WTC11 (cell line): Measurements from ENCODE around the gene TSPAN5. TPM values are rescaled to one million over a fixed set of nuclear protein-coding genes. Genes with fewer than 3 reads are reported as not detected.

Experiments
- ATAC-seq: fragments of 200-7000 bp; cut with Tn5 transposase; 2 replicates; pipeline ENCODE4 v1.10.0; 2021; ENCODE audit warnings: mild to moderate bottlenecking, moderate library complexity
- CTCF ChIA-PET: fragments of 300-600 bp; sonication (Branson Sonifier 250); formaldehyde crosslinking; loops from one replicate; lab custom pipeline; 2021; ENCODE audit warnings: antibody characterized with exemption; lab: Charles Lee
- POLR2A ChIA-PET: fragments of 350-600 bp; sonication (Branson Sonifier 250); formaldehyde crosslinking; loops from one replicate; lab custom pipeline; 2021; ENCODE audit warnings: antibody characterized with exemption; lab: Charles Lee
- DNase-seq: peaks from one replicate; pipeline ENCODE4 v3.0.0; 2021; ENCODE audit warnings: low spot score
- H3K27ac Mint-ChIP-seq: 2 replicates; pipeline ENCODE4 v1.8.0; 2021; ENCODE audit warnings: mixed read lengths
- H3K27me3 Mint-ChIP-seq: 2 replicates; pipeline ENCODE4 v1.8.0; 2021; ENCODE audit warnings: low read depth, mild to moderate bottlenecking, moderate library complexity, mixed read lengths
- H3K36me3 Mint-ChIP-seq: 2 replicates; pipeline ENCODE4 v1.8.0; 2021; ENCODE audit warnings: mixed read lengths
- H3K4me1 Mint-ChIP-seq: 2 replicates; pipeline ENCODE4 v1.8.0; 2022; ENCODE audit warnings: mixed read lengths
- H3K4me3 Mint-ChIP-seq: 2 replicates; pipeline ENCODE4 v1.8.0; 2021; ENCODE audit warnings: mild to moderate bottlenecking, moderate library complexity, mixed read lengths
- H3K9me3 Mint-ChIP-seq: 2 replicates; pipeline ENCODE4 v1.8.0; 2021; ENCODE audit warnings: mixed read lengths
- ESRRA ChIP-seq: sonication (generic); formaldehyde crosslinking; IDR thresholded peaks from 2 replicates; pipeline ENCODE4 v1.8.1; 2022; ENCODE audit warnings: mild to moderate bottlenecking, missing genetic modification reagents, borderline replicate concordance
- FOXK1 ChIP-seq: sonication (generic); formaldehyde crosslinking; IDR thresholded peaks from 2 replicates; pipeline ENCODE4 v1.8.0; 2022; ENCODE audit warnings: mild to moderate bottlenecking, moderate library complexity, missing genetic modification reagents
- FOXP1 ChIP-seq: sonication (generic); formaldehyde crosslinking; IDR thresholded peaks from 2 replicates; pipeline ENCODE4 v1.8.0; 2022; ENCODE audit warnings: missing genetic modification reagents, mild to moderate bottlenecking, moderate library complexity, borderline replicate concordance
- GABPB1 ChIP-seq: sonication (generic); formaldehyde crosslinking; IDR thresholded peaks from 2 replicates; pipeline ENCODE4 v1.8.1; 2023; ENCODE audit warnings: mild to moderate bottlenecking, missing genetic modification reagents
- GRHL2 ChIP-seq: fragments of 250-450 bp; sonication (Bioruptor Pico); IDR thresholded peaks from 2 replicates; pipeline ENCODE4 v1.8.0; 2022; ENCODE audit warnings: mild to moderate bottlenecking, moderate library complexity; ENCODE audit not compliant: insufficient replicate concordance, severe bottlenecking
- KAT7 ChIP-seq: sonication (generic); formaldehyde crosslinking; IDR thresholded peaks from 2 replicates; pipeline ENCODE4 v1.8.1; 2023; ENCODE audit warnings: missing genetic modification reagents, mild to moderate bottlenecking, borderline replicate concordance
- MYBL2 ChIP-seq: sonication (generic); formaldehyde crosslinking; IDR thresholded peaks from 2 replicates; pipeline ENCODE4 v1.8.1; 2023; ENCODE audit warnings: mild to moderate bottlenecking, moderate library complexity, missing genetic modification reagents
- NFATC4 ChIP-seq: fragments of 250-450 bp; sonication (Bioruptor Pico); IDR thresholded peaks from 2 replicates; pipeline ENCODE4 v1.9.0; 2021; ENCODE audit warnings: mild to moderate bottlenecking
- NR2C2 ChIP-seq: sonication (generic); formaldehyde crosslinking; IDR thresholded peaks from 2 replicates; pipeline ENCODE4 v1.8.0; 2022; ENCODE audit warnings: mild to moderate bottlenecking, missing genetic modification reagents
- NR3C1 ChIP-seq: sonication (generic); formaldehyde crosslinking; conservative IDR thresholded peaks from 2 replicates; pipeline ENCODE4 v1.8.1; 2023; ENCODE audit warnings: low read depth, mild to moderate bottlenecking, missing genetic modification reagents
- OVOL2 ChIP-seq: fragments of 250-450 bp; sonication (Bioruptor Pico); IDR thresholded peaks from 2 replicates; pipeline ENCODE4 v1.9.0; 2021; ENCODE audit warnings: mild to moderate bottlenecking, borderline replicate concordance
- PRRX2 ChIP-seq: fragments of 250-450 bp; sonication (Bioruptor Pico); IDR thresholded peaks from 2 replicates; pipeline ENCODE4 v1.8.0; 2021; ENCODE audit warnings: mild to moderate bottlenecking
- TEAD1 ChIP-seq: sonication (generic); formaldehyde crosslinking; IDR thresholded peaks from 2 replicates; pipeline ENCODE4 v1.8.0; 2022; ENCODE audit warnings: mild to moderate bottlenecking, missing genetic modification reagents
- TP53 ChIP-seq: sonication (generic); formaldehyde crosslinking; IDR thresholded peaks from 2 replicates; pipeline ENCODE4 v1.8.1; 2023; ENCODE audit warnings: mild to moderate bottlenecking, missing genetic modification reagents
- ZBTB21 ChIP-seq: sonication (generic); formaldehyde crosslinking; IDR thresholded peaks from 2 replicates; pipeline ENCODE4 v1.8.1; 2023; ENCODE audit warnings: mild to moderate bottlenecking, missing genetic modification reagents, borderline replicate concordance
- ZNF121 ChIP-seq: sonication (generic); formaldehyde crosslinking; IDR thresholded peaks from 2 replicates; pipeline ENCODE4 v1.8.0; 2023; ENCODE audit warnings: missing genetic modification reagents
- ZNF423 ChIP-seq: fragments of 250-450 bp; sonication (Bioruptor Pico); IDR thresholded peaks from 2 replicates; pipeline ENCODE4 v2.1.2; 2022; ENCODE audit warnings: mild to moderate bottlenecking, moderate library complexity
- total RNA-seq: library from RNA; stranded (reverse); gene quantifications from 3 replicates; pipeline ENCODE4 v1.2.3, GENCODE V29; 2021
- TF ChIP-seq, protein P1 (sequence below): sonication (generic); formaldehyde crosslinking; IDR thresholded peaks from 2 replicates; pipeline ENCODE4 v1.8.1; 2023; ENCODE audit warnings: mild to moderate bottlenecking, missing genetic modification reagents
- TF ChIP-seq, protein P2 (sequence below): fragments of 250-450 bp; sonication (Bioruptor Pico); IDR thresholded peaks from 2 replicates; pipeline ENCODE4 v1.9.0; 2021; ENCODE audit warnings: mild to moderate bottlenecking
- TF ChIP-seq, protein P3 (sequence below): sonication (generic); formaldehyde crosslinking; IDR thresholded peaks from 2 replicates; pipeline ENCODE4 v1.8.0; 2023; ENCODE audit warnings: missing genetic modification reagents, mild to moderate bottlenecking, borderline replicate concordance
- TF ChIP-seq, protein P4 (sequence below): sonication (generic); formaldehyde crosslinking; IDR thresholded peaks from 2 replicates; pipeline ENCODE4 v1.8.0; 2022; ENCODE audit warnings: mild to moderate bottlenecking, missing genetic modification reagents
- TF ChIP-seq, protein P5 (sequence below): sonication (generic); formaldehyde crosslinking; IDR thresholded peaks from 2 replicates; pipeline ENCODE4 v1.8.0; 2023; ENCODE audit warnings: missing genetic modification reagents

The TSPAN5 gene
- total RNA-seq, 1 experiment from 2014 or later: 22.7 TPM

GRCh38 chr4:98434816-98435215, 223.6 kb downstream of the TSPAN5 start (continued):
- TF ChIP-seq, protein P1, sequence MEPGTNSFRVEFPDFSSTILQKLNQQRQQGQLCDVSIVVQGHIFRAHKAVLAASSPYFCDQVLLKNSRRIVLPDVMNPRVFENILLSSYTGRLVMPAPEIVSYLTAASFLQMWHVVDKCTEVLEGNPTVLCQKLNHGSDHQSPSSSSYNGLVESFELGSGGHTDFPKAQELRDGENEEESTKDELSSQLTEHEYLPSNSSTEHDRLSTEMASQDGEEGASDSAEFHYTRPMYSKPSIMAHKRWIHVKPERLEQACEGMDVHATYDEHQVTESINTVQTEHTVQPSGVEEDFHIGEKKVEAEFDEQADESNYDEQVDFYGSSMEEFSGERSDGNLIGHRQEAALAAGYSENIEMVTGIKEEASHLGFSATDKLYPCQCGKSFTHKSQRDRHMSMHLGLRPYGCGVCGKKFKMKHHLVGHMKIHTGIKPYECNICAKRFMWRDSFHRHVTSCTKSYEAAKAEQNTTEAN: no peak
- TF ChIP-seq PRRX2: no peak
- TF ChIP-seq, protein P2, sequence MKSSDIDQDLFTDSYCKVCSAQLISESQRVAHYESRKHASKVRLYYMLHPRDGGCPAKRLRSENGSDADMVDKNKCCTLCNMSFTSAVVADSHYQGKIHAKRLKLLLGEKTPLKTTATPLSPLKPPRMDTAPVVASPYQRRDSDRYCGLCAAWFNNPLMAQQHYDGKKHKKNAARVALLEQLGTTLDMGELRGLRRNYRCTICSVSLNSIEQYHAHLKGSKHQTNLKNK: no peak

- H3K36me3 Mint-ChIP-seq: no peaks in the 10 kb centered on the region
- ATAC-seq (no peak), DNase-seq (no peak)
- H3K27ac Mint-ChIP-seq: no peak overlapping the region
- H3K4me1 Mint-ChIP-seq: no peaks in the 10 kb centered on the region
- ChIA-PET POLR2A (no interaction called here), CTCF (interaction anchor here (1.2 kb wide), 1 partner anchor 34 kb away, joined by 3 read pairs; no protein-coding TSS in a partner anchor)
- H3K4me3 Mint-ChIP-seq: no peak overlapping the region
- no peak for TF ChIP-seq ZNF423 (CRISPR knock-in tag)
- no peak for TF ChIP-seq GABPB1 (CRISPR knock-in tag)
- no peak for TF ChIP-seq NR3C1 (CRISPR knock-in tag)
- no peak for TF ChIP-seq GRHL2 (CRISPR knock-in tag)
- TF ChIP-seq ESRRA (CRISPR knock-in tag): no peak
- TF ChIP-seq, protein P3, sequence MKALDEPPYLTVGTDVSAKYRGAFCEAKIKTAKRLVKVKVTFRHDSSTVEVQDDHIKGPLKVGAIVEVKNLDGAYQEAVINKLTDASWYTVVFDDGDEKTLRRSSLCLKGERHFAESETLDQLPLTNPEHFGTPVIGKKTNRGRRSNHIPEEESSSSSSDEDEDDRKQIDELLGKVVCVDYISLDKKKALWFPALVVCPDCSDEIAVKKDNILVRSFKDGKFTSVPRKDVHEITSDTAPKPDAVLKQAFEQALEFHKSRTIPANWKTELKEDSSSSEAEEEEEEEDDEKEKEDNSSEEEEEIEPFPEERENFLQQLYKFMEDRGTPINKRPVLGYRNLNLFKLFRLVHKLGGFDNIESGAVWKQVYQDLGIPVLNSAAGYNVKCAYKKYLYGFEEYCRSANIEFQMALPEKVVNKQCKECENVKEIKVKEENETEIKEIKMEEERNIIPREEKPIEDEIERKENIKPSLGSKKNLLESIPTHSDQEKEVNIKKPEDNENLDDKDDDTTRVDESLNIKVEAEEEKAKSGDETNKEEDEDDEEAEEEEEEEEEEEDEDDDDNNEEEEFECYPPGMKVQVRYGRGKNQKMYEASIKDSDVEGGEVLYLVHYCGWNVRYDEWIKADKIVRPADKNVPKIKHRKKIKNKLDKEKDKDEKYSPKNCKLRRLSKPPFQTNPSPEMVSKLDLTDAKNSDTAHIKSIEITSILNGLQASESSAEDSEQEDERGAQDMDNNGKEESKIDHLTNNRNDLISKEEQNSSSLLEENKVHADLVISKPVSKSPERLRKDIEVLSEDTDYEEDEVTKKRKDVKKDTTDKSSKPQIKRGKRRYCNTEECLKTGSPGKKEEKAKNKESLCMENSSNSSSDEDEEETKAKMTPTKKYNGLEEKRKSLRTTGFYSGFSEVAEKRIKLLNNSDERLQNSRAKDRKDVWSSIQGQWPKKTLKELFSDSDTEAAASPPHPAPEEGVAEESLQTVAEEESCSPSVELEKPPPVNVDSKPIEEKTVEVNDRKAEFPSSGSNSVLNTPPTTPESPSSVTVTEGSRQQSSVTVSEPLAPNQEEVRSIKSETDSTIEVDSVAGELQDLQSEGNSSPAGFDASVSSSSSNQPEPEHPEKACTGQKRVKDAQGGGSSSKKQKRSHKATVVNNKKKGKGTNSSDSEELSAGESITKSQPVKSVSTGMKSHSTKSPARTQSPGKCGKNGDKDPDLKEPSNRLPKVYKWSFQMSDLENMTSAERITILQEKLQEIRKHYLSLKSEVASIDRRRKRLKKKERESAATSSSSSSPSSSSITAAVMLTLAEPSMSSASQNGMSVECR (CRISPR knock-in tag): no peak
- TF ChIP-seq NR2C2 (CRISPR knock-in tag): no peak
- no peak for TF ChIP-seq ZNF121 (CRISPR knock-in tag)
- no peak for TF ChIP-seq TEAD1
- TF ChIP-seq, protein P4, sequence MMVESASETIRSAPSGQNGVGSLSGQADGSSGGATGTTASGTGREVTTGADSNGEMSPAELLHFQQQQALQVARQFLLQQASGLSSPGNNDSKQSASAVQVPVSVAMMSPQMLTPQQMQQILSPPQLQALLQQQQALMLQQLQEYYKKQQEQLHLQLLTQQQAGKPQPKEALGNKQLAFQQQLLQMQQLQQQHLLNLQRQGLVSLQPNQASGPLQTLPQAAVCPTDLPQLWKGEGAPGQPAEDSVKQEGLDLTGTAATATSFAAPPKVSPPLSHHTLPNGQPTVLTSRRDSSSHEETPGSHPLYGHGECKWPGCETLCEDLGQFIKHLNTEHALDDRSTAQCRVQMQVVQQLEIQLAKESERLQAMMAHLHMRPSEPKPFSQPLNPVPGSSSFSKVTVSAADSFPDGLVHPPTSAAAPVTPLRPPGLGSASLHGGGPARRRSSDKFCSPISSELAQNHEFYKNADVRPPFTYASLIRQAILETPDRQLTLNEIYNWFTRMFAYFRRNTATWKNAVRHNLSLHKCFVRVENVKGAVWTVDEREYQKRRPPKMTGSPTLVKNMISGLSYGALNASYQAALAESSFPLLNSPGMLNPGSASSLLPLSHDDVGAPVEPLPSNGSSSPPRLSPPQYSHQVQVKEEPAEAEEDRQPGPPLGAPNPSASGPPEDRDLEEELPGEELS: no peak
- TF ChIP-seq KAT7 (CRISPR knock-in tag): no peak
- TF ChIP-seq TP53: no peak
- TF ChIP-seq OVOL2: no peak
- TF ChIP-seq MYBL2: no peak
- TF ChIP-seq, protein P5, sequence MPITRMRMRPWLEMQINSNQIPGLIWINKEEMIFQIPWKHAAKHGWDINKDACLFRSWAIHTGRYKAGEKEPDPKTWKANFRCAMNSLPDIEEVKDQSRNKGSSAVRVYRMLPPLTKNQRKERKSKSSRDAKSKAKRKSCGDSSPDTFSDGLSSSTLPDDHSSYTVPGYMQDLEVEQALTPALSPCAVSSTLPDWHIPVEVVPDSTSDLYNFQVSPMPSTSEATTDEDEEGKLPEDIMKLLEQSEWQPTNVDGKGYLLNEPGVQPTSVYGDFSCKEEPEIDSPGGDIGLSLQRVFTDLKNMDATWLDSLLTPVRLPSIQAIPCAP: no peak
- no peak for TF ChIP-seq FOXP1
- TF ChIP-seq ZBTB21 (CRISPR knock-in tag): no peak
- no peak for TF ChIP-seq FOXK1 (CRISPR knock-in tag)
- TF ChIP-seq, protein P2: no peak
- no peak for TF ChIP-seq NFATC4 (CRISPR knock-in tag)
- H3K9me3 Mint-ChIP-seq: peaks cover 2% of the 10 kb centered on the region; the same call in 1 of the 2 replicates
- H3K27me3 Mint-ChIP-seq: no peaks in the 10 kb centered on the region
Measured at GRCh38 chr4:98433691-98434090, 224.7 kb downstream of the TSPAN5 start.
